Glomerular endothelial cell (primary cell): ENCODE results near the gene WNT9B. TPM values are rescaled to one million over a fixed set of nuclear protein-coding genes. Genes with fewer than 3 reads are reported as not detected.

Experiments used
- DNase-seq: peaks from one replicate; pipeline ENCODE4 v3.0.0-alpha.2; 2011; ENCODE audit warnings: low read depth, low spot score; ENCODE audit errors: extremely low read depth
- total RNA-seq: library from RNA; depleted of rRNA; stranded (reverse); fragments of >200 nt; gene quantifications from 2 replicates; pipeline ENCODE4 v1.2.3, GENCODE V29; 2015

Gene WNT9B
- total RNA-seq, 1 donor from 2014 or later: not detected

GRCh38 chr17:46878055-46878454, 26.7 kb downstream of the WNT9B start:
- DNase-seq: no peak

GRCh38 chr17:46879101-46879500, 27.7 kb downstream of the WNT9B start:
- no peak for DNase-seq

GRCh38 chr17:46881015-46881414, 29.6 kb downstream of the WNT9B start:
- no peak for DNase-seq

GRCh38 chr17:46882666-46883065, 31.3 kb downstream of the WNT9B start:
- DNase-seq: no peak

- DNase-seq: no peak
Observed at GRCh38 chr17:46883871-46884520, 32.6 kb downstream of the WNT9B start.

GRCh38 chr17:46884552-46884951, 33.2 kb downstream of the WNT9B start:
- no peak for DNase-seq

- DNase-seq: no peak
Observed at GRCh38 chr17:46885415-46886309, 34.3 kb downstream of the WNT9B start.

GRCh38 chr17:46886310-46886663, 34.9 kb downstream of the WNT9B start:
- no peak for DNase-seq

GRCh38 chr17:46887717-46888116, 36.3 kb downstream of the WNT9B start:
- DNase-seq: no peak

- no peak for DNase-seq
Observed at GRCh38 chr17:46888727-46889126, 37.3 kb downstream of the WNT9B start.

GRCh38 chr17:46889519-46889918, 38.1 kb downstream of the WNT9B start:
- DNase-seq: no peak

- no peak for DNase-seq
Observed at GRCh38 chr17:46889992-46890564, 38.7 kb downstream of the WNT9B start.

GRCh38 chr17:46890638-46891037, 39.3 kb downstream of the WNT9B start:
- DNase-seq: no peak

- DNase-seq: no peak
Observed at GRCh38 chr17:46892192-46892703, 40.9 kb downstream of the WNT9B start.

GRCh38 chr17:46894024-46894423, 42.6 kb downstream of the WNT9B start:
- DNase-seq: no peak

- no peak for DNase-seq
Observed at GRCh38 chr17:46894476-46895151, 43.2 kb downstream of the WNT9B start.

- DNase-seq: no peak
Observed at GRCh38 chr17:46895171-46895570, 43.8 kb downstream of the WNT9B start.

GRCh38 chr17:46896991-46897390, 45.6 kb downstream of the WNT9B start:
- no peak for DNase-seq

GRCh38 chr17:46898364-46898763, 47.0 kb downstream of the WNT9B start:
- no peak for DNase-seq

- no peak for DNase-seq
Observed at GRCh38 chr17:46898860-46899259, 47.5 kb downstream of the WNT9B start.

GRCh38 chr17:46901291-46901690, 49.9 kb downstream of the WNT9B start:
- DNase-seq: no peak
